HG03097 (cell line): ENCODE results near the gene NSUN6.
"Not testable (repeated sequence)": the region's sequence is repeated elsewhere in the genome, so short reads cannot be mapped to it uniquely, and the experiment has no call there.

Source experiments
- ATAC-seq: cut with Tn5 transposase; IDR thresholded peaks from one replicate; pipeline ENCODE4 v1.9.1; 2021; ENCODE audit not compliant: unreplicated experiment, low FRiP score

The NSUN6 gene

GRCh38 chr10:18659819-18660535 is 8.6 kb upstream of the NSUN6 start:
- ATAC-seq = peak; percentile 9

- peak; percentile 89 for ATAC-seq
Observed at GRCh38 chr10:18659125-18659818, 7.9 kb upstream of the NSUN6 start, which contains the start of gene ARL5B. ARL5B (plus strand) TSS chr10:18659431; CDS start chr10:18659638, 207 bp downstream.

- no peak for ATAC-seq
Observed at GRCh38 chr10:18658271-18659124, 7.1 kb upstream of the NSUN6 start.

- ATAC-seq = no peak
Observed at GRCh38 chr10:18656724-18657123, 5.3 kb upstream of the NSUN6 start.

GRCh38 chr10:18653112-18653511 is 1.7 kb upstream of the NSUN6 start:
- no peak for ATAC-seq

- ATAC-seq = no peak
Observed at GRCh38 chr10:18650404-18650997, 886 bp downstream of the NSUN6 start.

- no peak for ATAC-seq
Observed at GRCh38 chr10:18649364-18649959, 1.9 kb downstream of the NSUN6 start.

GRCh38 chr10:18647945-18648344 is 3.4 kb downstream of the NSUN6 start:
- ATAC-seq = no peak

- no peak for ATAC-seq
Observed at GRCh38 chr10:18647151-18647550, 4.2 kb downstream of the NSUN6 start.

- ATAC-seq = not testable (repeated sequence)
Observed at GRCh38 chr10:18639719-18640118, 11.7 kb downstream of the NSUN6 start.

GRCh38 chr10:18637400-18637799 is 14.0 kb downstream of the NSUN6 start:
- ATAC-seq = not testable (repeated sequence)

- no peak for ATAC-seq
Observed at GRCh38 chr10:18635995-18636394, 15.4 kb downstream of the NSUN6 start.

- not testable (repeated sequence) for ATAC-seq
Observed at GRCh38 chr10:18632500-18632899, 18.9 kb downstream of the NSUN6 start.

- ATAC-seq = not testable (repeated sequence)
Observed at GRCh38 chr10:18627452-18628018, 23.9 kb downstream of the NSUN6 start.

GRCh38 chr10:18625886-18626285 is 25.5 kb downstream of the NSUN6 start:
- ATAC-seq = no peak

- not testable (repeated sequence) for ATAC-seq
Observed at GRCh38 chr10:18623671-18624070, 27.7 kb downstream of the NSUN6 start.

GRCh38 chr10:18620856-18621255 is 30.5 kb downstream of the NSUN6 start:
- no peak for ATAC-seq

GRCh38 chr10:18619016-18619415 is 32.4 kb downstream of the NSUN6 start:
- no peak for ATAC-seq

- no peak for ATAC-seq
Observed at GRCh38 chr10:18616337-18616736, 35.0 kb downstream of the NSUN6 start.

- no peak for ATAC-seq
Observed at GRCh38 chr10:18615618-18616017, 35.8 kb downstream of the NSUN6 start.
